ENCODE measurements around the gene ZNF502. TPM values are rescaled to one million over a fixed set of nuclear protein-coding genes. Genes with fewer than 3 reads are reported as not detected.
A peak's percentile ranks its signal among the peaks of the same experiment; 100 is the strongest.

ZNF502 gene
- total and polyA plus RNA-seq, 2 of the 13 experiments (the other 11 are each of a cell fraction or from before 2014, with no cell fraction given), result not detected

GRCh38 chr3:44729384-44729910 lies 17.0 kb downstream of the ZNF502 start, which contains the start of gene ZNF501 (continued):
- TF ChIP-seq ZNF407 (CRISPR knock-in tag; IDR thresholded peaks at IDR 0.05; ENCODE audit: not compliant biosample characterization) (peak; percentile 46), FOXP1 (IDR thresholded peaks at IDR 0.05) (no peak), FOXP1 (CRISPR knock-in tag; IDR thresholded peaks at IDR 0.05) (0 out of 2 replicates have a peak, but pooled peaks have one; percentile 14), KLF6 (CRISPR knock-in tag; IDR thresholded peaks at IDR 0.05) (peak; percentile 72; the same call in 1 of the 2 replicates), ZNF260 (CRISPR knock-in tag; IDR thresholded peaks at IDR 0.05; ENCODE audit: borderline replicate concordance, low read depth) (no peak), NBN (conservative IDR thresholded peaks at IDR 0.05) (no peak), GTF3A (CRISPR knock-in tag; conservative IDR thresholded peaks at IDR 0.05) (no peak), ZNF850 (CRISPR knock-in tag; conservative IDR thresholded peaks at IDR 0.05) (no peak), IRF2 (CRISPR knock-in tag; IDR thresholded peaks at IDR 0.05) (peak; percentile 95; the same call in 1 of the 2 replicates), RBM39 (IDR thresholded peaks at IDR 0.05; ENCODE audit: low read depth, low read length, poor library complexity, severe bottlenecking) (peak; percentile 71), MZF1 (CRISPR knock-in tag; IDR thresholded peaks at IDR 0.05; ENCODE audit: borderline replicate concordance) (peak; percentile 76; the same call in 1 of the 2 replicates), CERS6 (CRISPR knock-in tag; IDR thresholded peaks at IDR 0.05) (no peak; the same call in 1 of the 2 replicates), BRF2 (CRISPR knock-in tag; IDR thresholded peaks at IDR 0.05) (peak; percentile 88), ZBTB10 (CRISPR knock-in tag; IDR thresholded peaks at IDR 0.05; ENCODE audit: borderline replicate concordance) (no peak), ZNF333 (CRISPR knock-in tag; IDR thresholded peaks at IDR 0.05; ENCODE audit: borderline replicate concordance) (0 out of 2 replicates have a peak, but pooled peaks have one; percentile 42), CREB1 (IDR thresholded peaks at IDR 0.05) (peak; percentile 99), CREB1 (CRISPR knock-in tag; IDR thresholded peaks at IDR 0.05) (peak; percentile 99), KAT8 (CRISPR knock-in tag; IDR thresholded peaks at IDR 0.05) (peak; percentile 99)

All from HepG2 (cell line).